Liver (tissue), 9 donors: ENCODE results near the gene BAHCC1. TPM values are rescaled to one million over a fixed set of nuclear protein-coding genes. Genes with fewer than 3 reads are reported as not detected.

Experiments used
- DNase-seq: peaks from one replicate; pipeline ENCODE4 v3.0.0-alpha.2; 2017; ENCODE audit warnings: low spot score
- H3K27ac ChIP-seq, 2 donors: one replicate each; pipeline ENCODE4 v1.7.0; 2013; ENCODE audit warnings: inconsistent platforms in 2 of 2, low read length in 2 of 2, control low read depth in 1 of 2, low read depth in 1 of 2, mild to moderate bottlenecking in 1 of 2
- H3K27me3 ChIP-seq, 4 donors: one replicate each; pipeline versions ENCODE4 v1.6.1 to v1.7.0; 2013; ENCODE audit warnings: low read length in 3 of 4, inconsistent platforms in 1 of 4, mild to moderate bottlenecking in 1 of 4, moderate library complexity in 1 of 4; ENCODE audit not compliant: control insufficient read depth in 4 of 4, insufficient read depth in 4 of 4
- H3K36me3 ChIP-seq, 4 donors: one replicate each; pipeline versions ENCODE4 v1.6.1 to v1.7.0; 2013; ENCODE audit warnings: low read length in 3 of 4, mild to moderate bottlenecking in 3 of 4, low read depth in 1 of 4, moderate library complexity in 1 of 4; ENCODE audit not compliant: control insufficient read depth in 4 of 4, insufficient read depth in 3 of 4
- H3K4me1 ChIP-seq, 4 donors: one replicate each; pipeline versions ENCODE4 v1.6.1 to v1.7.0; 2013; ENCODE audit warnings: low read length in 3 of 4, mild to moderate bottlenecking in 3 of 4, moderate library complexity in 1 of 4; ENCODE audit not compliant: control insufficient read depth in 4 of 4, insufficient read depth in 4 of 4
- H3K4me3 ChIP-seq, 3 donors: one replicate each; pipeline versions ENCODE4 v1.6.1 to v1.7.0; 2013; ENCODE audit warnings: low read length in 3 of 3, control low read depth in 1 of 3, low read depth in 1 of 3, mild to moderate bottlenecking in 1 of 3
- H3K9ac ChIP-seq, 2 donors: one replicate each; pipeline ENCODE4 v1.7.0; 2013; ENCODE audit warnings: low read length in 2 of 2, mild to moderate bottlenecking in 2 of 2, moderate library complexity in 2 of 2, control low read depth in 1 of 2, low read depth in 1 of 2
- H3K9me3 ChIP-seq, 4 donors: one replicate each; pipeline versions ENCODE4 v1.6.1 to v1.7.0; 2013; ENCODE audit warnings: low read length in 3 of 4; ENCODE audit not compliant: control insufficient read depth in 4 of 4
- EGR1 ChIP-seq, 2 donors: IDR thresholded peaks; 2 replicates each; pipeline ENCODE4 v1.6.1; 2016 to 2018; ENCODE audit warnings: antibody characterized with exemption in 2 of 2, low read depth in 2 of 2
- FOXA1 ChIP-seq: IDR thresholded peaks from 2 replicates; pipeline ENCODE4 v1.6.1; 2016; ENCODE audit warnings: antibody characterized with exemption
- FOXA2 ChIP-seq: IDR thresholded peaks from 2 replicates; pipeline ENCODE4 v1.6.1; 2016; ENCODE audit warnings: antibody characterized with exemption
- GABPA ChIP-seq, 2 donors: IDR thresholded peaks in 1 of 2; conservative IDR thresholded peaks in 1 of 2; 2 replicates each; pipeline ENCODE4 v1.6.1; 2016; ENCODE audit warnings: antibody characterized with exemption in 2 of 2, mild to moderate bottlenecking in 1 of 2, moderate library complexity in 1 of 2
- HNF4A ChIP-seq, 2 donors: conservative IDR thresholded peaks; 2 replicates each; pipeline ENCODE4 v1.6.1; 2016; ENCODE audit warnings: antibody characterized with exemption in 2 of 2, mild to moderate bottlenecking in 2 of 2
- HNF4G ChIP-seq: IDR thresholded peaks from 2 replicates; pipeline ENCODE4 v1.6.1; 2016; ENCODE audit warnings: antibody characterized with exemption
- JUND ChIP-seq, 2 donors: IDR thresholded peaks; 2 replicates each; pipeline ENCODE4 v1.6.1; 2016; ENCODE audit warnings: antibody characterized with exemption in 2 of 2
- NR2F2 ChIP-seq: IDR thresholded peaks from 2 replicates; pipeline ENCODE4 v1.6.1; 2016; ENCODE audit warnings: antibody characterized with exemption
- RAD21 ChIP-seq, 2 donors: IDR thresholded peaks; 2 replicates each; pipeline ENCODE4 v1.6.1; 2016; ENCODE audit warnings: antibody characterized with exemption in 2 of 2, mild to moderate bottlenecking in 2 of 2
- SP1 ChIP-seq: IDR thresholded peaks from 2 replicates; pipeline ENCODE4 v1.6.1; 2018; ENCODE audit warnings: antibody characterized with exemption, mild to moderate bottlenecking
- TAF1 ChIP-seq: conservative IDR thresholded peaks from 2 replicates; pipeline ENCODE4 v1.6.1; 2016; ENCODE audit warnings: antibody characterized with exemption, mild to moderate bottlenecking
- YY1 ChIP-seq: IDR thresholded peaks from 2 replicates; pipeline ENCODE4 v1.6.1; 2016; ENCODE audit warnings: antibody characterized with exemption, mild to moderate bottlenecking
- WGBS: extraction: QIAGEN DNeasy Blood & Tissue Kit; methylation state at CpG from one replicate; pipeline ENCODE4 v1.1.7; 2013; 5-methylcytosine and 5-hydroxymethylcytosine counted together
- polyA plus RNA-seq, 2 donors: library from polyadenylated mRNA; stranded (reverse) in 1 of 2; unstranded in 1 of 2; fragments of 200-250 nt in 1 of 2; fragments of >200 nt in 1 of 2; fragmentation: Nextera tagmentation in 1 of 2; extraction: Ambion mirVana in 1 of 2; gene quantifications; one replicate each; pipeline versions ENCODE4 v1.2.1 to v1.2.3, GENCODE V29; 2013 to 2015
- total RNA-seq, 2 donors: library from RNA; depleted of rRNA; stranded (reverse); fragments of >200 nt; gene quantifications; one replicate each; pipeline ENCODE4 v1.2.3, GENCODE V29; 2014
- TF ChIP-seq, protein P1 (sequence below): IDR thresholded peaks from 2 replicates; pipeline ENCODE4 v1.6.1; 2016; ENCODE audit warnings: antibody characterized with exemption
- TF ChIP-seq, protein P2 (sequence below): IDR thresholded peaks from 2 replicates; pipeline ENCODE4 v1.6.1; 2016; ENCODE audit warnings: antibody characterized with exemption
- TF ChIP-seq, protein P3 (sequence below): IDR thresholded peaks from 2 replicates; pipeline ENCODE4 v1.6.1; 2016; ENCODE audit warnings: antibody characterized with exemption, mild to moderate bottlenecking
- TF ChIP-seq, protein P4 (sequence below): fragments of 150-350 bp; IDR thresholded peaks from 2 replicates; pipeline ENCODE4 v1.5.1; 2017; ENCODE audit warnings: improper control_type of control experiment, low read depth, low read length; ENCODE audit not compliant: missing input control
- donor health status: healthy.
- donor health status: healthy.
- donor health status: healthy.
- donor health status: healthy.
- donor health status: healthy.

BAHCC1 gene
- total and polyA plus RNA-seq, 4 donors: 0.76 to 3.9 (median 2.5) TPM

DNA sequence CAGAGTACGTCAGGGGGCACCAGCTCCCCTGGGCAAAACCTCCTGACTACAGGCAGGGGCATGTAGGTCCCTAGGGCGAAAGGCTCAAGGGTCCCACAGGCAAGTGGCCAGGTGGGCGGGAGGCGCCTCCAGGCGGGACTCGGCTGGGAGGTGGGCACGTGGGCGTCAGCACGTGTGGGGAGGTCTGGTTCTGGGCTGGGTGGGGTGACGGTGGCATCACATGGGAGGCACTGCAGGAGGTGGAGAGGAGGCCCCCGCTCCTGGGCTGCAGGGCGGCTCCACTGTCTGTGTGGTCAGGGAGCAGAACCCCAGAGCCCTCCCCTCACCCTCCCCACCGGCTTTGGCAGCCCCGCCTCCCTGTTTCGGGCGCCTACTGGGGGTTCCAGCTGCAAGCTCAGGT is 64.6 kb downstream of the BAHCC1 start:
- Histone ChIP-seq H3K36me3 (peaks cover 0 to 14% (median 3%) of the 10 kb centered on the region in 4 donors), H3K9ac (no peak overlapping the region), H3K27me3 (no peaks in the 10 kb centered on the region), H3K9me3 (no peaks in the 10 kb centered on the region), H3K4me3 (no peak overlapping the region), H3K4me1 (no peaks in the 10 kb centered on the region), H3K27ac (no peak overlapping the region)
- no peak for DNase-seq
- WGBS: 92% methylated on average over 16 of the region's 16 CpGs
- TF ChIP-seq NR2F2: no peak
- TF ChIP-seq, protein P1, sequence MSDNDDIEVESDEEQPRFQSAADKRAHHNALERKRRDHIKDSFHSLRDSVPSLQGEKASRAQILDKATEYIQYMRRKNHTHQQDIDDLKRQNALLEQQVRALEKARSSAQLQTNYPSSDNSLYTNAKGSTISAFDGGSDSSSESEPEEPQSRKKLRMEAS: no peak
- TF ChIP-seq FOXA1: no peak
- no peak for TF ChIP-seq HNF4A (conservative IDR thresholded peaks at IDR 0.05)
- no peak for TF ChIP-seq EGR1 (IDR thresholded peaks at IDR 0.05; ENCODE audit: low read depth in 2 of 2)
- no peak for TF ChIP-seq YY1
- TF ChIP-seq FOXA2: no peak
- no peak for TF ChIP-seq GABPA (IDR thresholded peaks at IDR 0.05 in 1 of 2, conservative IDR thresholded peaks at IDR 0.05 in 1 of 2)
- TF ChIP-seq, protein P2, sequence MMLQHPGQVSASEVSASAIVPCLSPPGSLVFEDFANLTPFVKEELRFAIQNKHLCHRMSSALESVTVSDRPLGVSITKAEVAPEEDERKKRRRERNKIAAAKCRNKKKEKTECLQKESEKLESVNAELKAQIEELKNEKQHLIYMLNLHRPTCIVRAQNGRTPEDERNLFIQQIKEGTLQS: no peak
- no peak for TF ChIP-seq TAF1
- TF ChIP-seq SP1: no peak
- no peak for TF ChIP-seq RAD21 (IDR thresholded peaks at IDR 0.05)
- no peak for TF ChIP-seq JUND (IDR thresholded peaks at IDR 0.05)
- TF ChIP-seq, protein P3, sequence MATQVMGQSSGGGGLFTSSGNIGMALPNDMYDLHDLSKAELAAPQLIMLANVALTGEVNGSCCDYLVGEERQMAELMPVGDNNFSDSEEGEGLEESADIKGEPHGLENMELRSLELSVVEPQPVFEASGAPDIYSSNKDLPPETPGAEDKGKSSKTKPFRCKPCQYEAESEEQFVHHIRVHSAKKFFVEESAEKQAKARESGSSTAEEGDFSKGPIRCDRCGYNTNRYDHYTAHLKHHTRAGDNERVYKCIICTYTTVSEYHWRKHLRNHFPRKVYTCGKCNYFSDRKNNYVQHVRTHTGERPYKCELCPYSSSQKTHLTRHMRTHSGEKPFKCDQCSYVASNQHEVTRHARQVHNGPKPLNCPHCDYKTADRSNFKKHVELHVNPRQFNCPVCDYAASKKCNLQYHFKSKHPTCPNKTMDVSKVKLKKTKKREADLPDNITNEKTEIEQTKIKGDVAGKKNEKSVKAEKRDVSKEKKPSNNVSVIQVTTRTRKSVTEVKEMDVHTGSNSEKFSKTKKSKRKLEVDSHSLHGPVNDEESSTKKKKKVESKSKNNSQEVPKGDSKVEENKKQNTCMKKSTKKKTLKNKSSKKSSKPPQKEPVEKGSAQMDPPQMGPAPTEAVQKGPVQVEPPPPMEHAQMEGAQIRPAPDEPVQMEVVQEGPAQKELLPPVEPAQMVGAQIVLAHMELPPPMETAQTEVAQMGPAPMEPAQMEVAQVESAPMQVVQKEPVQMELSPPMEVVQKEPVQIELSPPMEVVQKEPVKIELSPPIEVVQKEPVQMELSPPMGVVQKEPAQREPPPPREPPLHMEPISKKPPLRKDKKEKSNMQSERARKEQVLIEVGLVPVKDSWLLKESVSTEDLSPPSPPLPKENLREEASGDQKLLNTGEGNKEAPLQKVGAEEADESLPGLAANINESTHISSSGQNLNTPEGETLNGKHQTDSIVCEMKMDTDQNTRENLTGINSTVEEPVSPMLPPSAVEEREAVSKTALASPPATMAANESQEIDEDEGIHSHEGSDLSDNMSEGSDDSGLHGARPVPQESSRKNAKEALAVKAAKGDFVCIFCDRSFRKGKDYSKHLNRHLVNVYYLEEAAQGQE: no peak
- TF ChIP-seq, protein P4, sequence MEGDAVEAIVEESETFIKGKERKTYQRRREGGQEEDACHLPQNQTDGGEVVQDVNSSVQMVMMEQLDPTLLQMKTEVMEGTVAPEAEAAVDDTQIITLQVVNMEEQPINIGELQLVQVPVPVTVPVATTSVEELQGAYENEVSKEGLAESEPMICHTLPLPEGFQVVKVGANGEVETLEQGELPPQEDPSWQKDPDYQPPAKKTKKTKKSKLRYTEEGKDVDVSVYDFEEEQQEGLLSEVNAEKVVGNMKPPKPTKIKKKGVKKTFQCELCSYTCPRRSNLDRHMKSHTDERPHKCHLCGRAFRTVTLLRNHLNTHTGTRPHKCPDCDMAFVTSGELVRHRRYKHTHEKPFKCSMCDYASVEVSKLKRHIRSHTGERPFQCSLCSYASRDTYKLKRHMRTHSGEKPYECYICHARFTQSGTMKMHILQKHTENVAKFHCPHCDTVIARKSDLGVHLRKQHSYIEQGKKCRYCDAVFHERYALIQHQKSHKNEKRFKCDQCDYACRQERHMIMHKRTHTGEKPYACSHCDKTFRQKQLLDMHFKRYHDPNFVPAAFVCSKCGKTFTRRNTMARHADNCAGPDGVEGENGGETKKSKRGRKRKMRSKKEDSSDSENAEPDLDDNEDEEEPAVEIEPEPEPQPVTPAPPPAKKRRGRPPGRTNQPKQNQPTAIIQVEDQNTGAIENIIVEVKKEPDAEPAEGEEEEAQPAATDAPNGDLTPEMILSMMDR: no peak

DNA sequence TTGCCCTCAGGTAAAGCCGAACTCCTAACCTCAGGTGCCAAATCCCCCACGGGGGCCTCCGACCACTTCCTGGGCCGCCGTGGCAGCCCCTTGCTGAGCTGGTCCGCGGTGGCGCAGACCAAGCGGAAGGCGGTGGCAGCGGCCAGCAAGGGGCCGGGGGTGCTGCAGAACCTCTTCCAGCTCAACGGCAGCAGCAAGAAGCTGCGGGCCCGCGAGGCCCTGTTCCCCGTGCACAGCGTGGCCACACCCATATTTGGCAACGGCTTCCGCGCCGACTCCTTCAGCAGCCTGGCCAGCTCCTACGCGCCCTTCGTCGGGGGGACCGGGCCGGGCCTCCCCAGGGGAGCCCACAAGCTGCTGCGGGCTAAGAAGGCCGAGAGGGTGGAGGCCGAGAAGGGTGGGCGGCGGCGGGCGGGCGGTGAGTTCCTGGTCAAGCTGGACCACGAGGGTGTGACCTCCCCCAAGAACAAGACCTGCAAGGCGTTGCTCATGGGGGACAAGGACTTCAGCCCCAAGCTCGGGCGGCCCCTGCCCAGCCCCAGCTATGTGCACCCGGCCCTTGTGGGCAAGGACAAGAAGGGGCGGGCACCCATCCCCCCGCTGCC is 65.7 kb downstream of the BAHCC1 start:
- Histone ChIP-seq H3K4me3 (no peak overlapping the region), H3K9ac (no peak overlapping the region), H3K36me3 (peaks cover 0 to 12% (median 3%) of the 10 kb centered on the region in 4 donors), H3K4me1 (no peaks in the 10 kb centered on the region), H3K9me3 (no peaks in the 10 kb centered on the region), H3K27ac (no peak overlapping the region), H3K27me3 (no peaks in the 10 kb centered on the region)
- no peak for TF ChIP-seq SP1
- no peak for TF ChIP-seq GABPA (IDR thresholded peaks at IDR 0.05 in 1 of 2, conservative IDR thresholded peaks at IDR 0.05 in 1 of 2)
- TF ChIP-seq HNF4G: no peak
- TF ChIP-seq JUND (IDR thresholded peaks at IDR 0.05): no peak
- no peak for TF ChIP-seq NR2F2
- DNase-seq: no peak
- 91% methylated on average over 43 of the region's 43 CpGs for WGBS
